Effector memory CD8-positive, alpha-beta T cell (primary cell): ENCODE results near the gene POP7.

ENCODE experiments used
- ATAC-seq: fragments of 150-1000 bp; cut with Tn5 transposase; replicated peaks from 2 replicates; pipeline ENCODE4 v1.10.0; 2021; ENCODE audit warnings: mild to moderate bottlenecking, moderate library complexity
- DNase-seq, 3 experiments: peaks; one replicate each; pipeline ENCODE4 v3.0.0; 2021
- H3K27ac Mint-ChIP-seq, 2 donors: one replicate each; pipeline ENCODE4 v1.8.0; 2022; ENCODE audit warnings: mild to moderate bottlenecking in 2 of 2, mixed read lengths in 2 of 2, moderate library complexity in 2 of 2
- H3K27me3 Mint-ChIP-seq, 2 donors: one replicate each; pipeline ENCODE4 v1.8.0; 2022; ENCODE audit warnings: mixed read lengths in 2 of 2
- H3K36me3 Mint-ChIP-seq: one replicate; pipeline ENCODE4 v1.8.0; 2022; ENCODE audit warnings: mild to moderate bottlenecking, moderate library complexity, mixed read lengths; ENCODE audit not compliant: insufficient read depth
- H3K4me1 Mint-ChIP-seq, 2 donors: one replicate each; pipeline ENCODE4 v1.8.0; 2022; ENCODE audit warnings: low read depth in 2 of 2, mixed read lengths in 2 of 2
- H3K4me3 Mint-ChIP-seq, 2 donors: one replicate each; pipeline ENCODE4 v1.8.0; 2022; ENCODE audit warnings: mild to moderate bottlenecking in 2 of 2, mixed read lengths in 2 of 2, moderate library complexity in 2 of 2
- H3K9me3 Mint-ChIP-seq, 2 donors: one replicate each; pipeline ENCODE4 v1.8.0; 2022; ENCODE audit warnings: mixed read lengths in 2 of 2

The POP7 gene

GRCh38 chr7:100675105-100675451, 30.8 kb upstream of the POP7 start:
- Mint-ChIP-seq H3K4me1 (peaks cover 22 to 24% of the 10 kb centered on the region in 2 donors), H3K4me3 (peak overlapping the region; percentile 89 to 97), H3K9me3 (no peaks in the 10 kb centered on the region), H3K36me3 (peaks cover 76% of the 10 kb centered on the region), H3K27me3 (no peaks in the 10 kb centered on the region), H3K27ac (peak overlapping the region; percentile 96 to 98)
- DNase-seq, result no peak
- peak; percentile 2 for ATAC-seq

GRCh38 chr7:100675581-100676350, 30.2 kb upstream of the POP7 start:
- H3K4me1 Mint-ChIP-seq, result peaks cover 27 to 29% of the 10 kb centered on the region in 2 donors
- peaks cover 82% of the 10 kb centered on the region for H3K36me3 Mint-ChIP-seq
- DNase-seq, result peak; percentile 86 to 94 (median 92)
- peak overlapping the region; percentile 92 to 96 for H3K27ac Mint-ChIP-seq
- H3K9me3 Mint-ChIP-seq, result no peaks in the 10 kb centered on the region
- H3K4me3 Mint-ChIP-seq, result peak overlapping the region; percentile 89 to 97
- H3K27me3 Mint-ChIP-seq, result no peaks in the 10 kb centered on the region
- ATAC-seq, result peak; percentile 63

GRCh38 chr7:100676501-100677306, 29.2 kb upstream of the POP7 start:
- no peak for DNase-seq
- peak overlapping the region; percentile 89 to 97 for H3K4me3 Mint-ChIP-seq
- H3K27ac Mint-ChIP-seq, result peak overlapping the region; percentile 92 to 96
- no peak for ATAC-seq
- no peaks in the 10 kb centered on the region for H3K27me3 Mint-ChIP-seq
- peaks cover 32 to 34% of the 10 kb centered on the region in 2 donors for H3K4me1 Mint-ChIP-seq
- peaks cover 81% of the 10 kb centered on the region for H3K36me3 Mint-ChIP-seq
- no peaks in the 10 kb centered on the region for H3K9me3 Mint-ChIP-seq

GRCh38 chr7:100677308-100678267, 28.3 kb upstream of the POP7 start:
- no peaks in the 10 kb centered on the region for H3K27me3 Mint-ChIP-seq
- H3K27ac Mint-ChIP-seq, result peak overlapping the region; percentile 86 to 92
- no peak for DNase-seq
- peaks cover 31 to 35% of the 10 kb centered on the region in 2 donors for H3K4me1 Mint-ChIP-seq
- ATAC-seq, result no peak
- H3K36me3 Mint-ChIP-seq, result peaks cover 85% of the 10 kb centered on the region
- no peaks in the 10 kb centered on the region for H3K9me3 Mint-ChIP-seq
- peak overlapping the region; percentile 18 to 42 for H3K4me3 Mint-ChIP-seq

- DNase-seq (no peak), ATAC-seq (no peak)
- Mint-ChIP-seq H3K36me3 (peaks cover 77% of the 10 kb centered on the region), H3K27me3 (no peaks in the 10 kb centered on the region), H3K27ac (peak overlapping the region in 1 of 2 donors; percentile 86), H3K9me3 (no peaks in the 10 kb centered on the region), H3K4me3 (peak overlapping the region; percentile 18 to 42), H3K4me1 (peaks cover 29 to 35% of the 10 kb centered on the region in 2 donors)
Observed at GRCh38 chr7:100678291-100678984, 27.5 kb upstream of the POP7 start.

GRCh38 chr7:100679129-100679926, 26.6 kb upstream of the POP7 start:
- Mint-ChIP-seq H3K4me1 (peaks cover 29 to 35% of the 10 kb centered on the region in 2 donors), H3K4me3 (no peak overlapping the region), H3K27ac (peak overlapping the region; percentile 81 to 86)

GRCh38 chr7:100679927-100680575, 25.9 kb upstream of the POP7 start:
- no peak for ATAC-seq
- DNase-seq, result no peak
- Mint-ChIP-seq H3K4me1 (peaks cover 29 to 35% of the 10 kb centered on the region in 2 donors), H3K4me3 (peak overlapping the region; percentile 34 to 58), H3K27me3 (no peaks in the 10 kb centered on the region), H3K27ac (peak overlapping the region; percentile 81 to 86), H3K9me3 (no peaks in the 10 kb centered on the region), H3K36me3 (peaks cover 63% of the 10 kb centered on the region)

More at GRCh38 chr7:100679129-100679926, 26.6 kb upstream of the POP7 start:
- peaks cover 68% of the 10 kb centered on the region for H3K36me3 Mint-ChIP-seq
- no peaks in the 10 kb centered on the region for H3K27me3 Mint-ChIP-seq
- no peak for DNase-seq
- H3K9me3 Mint-ChIP-seq, result no peaks in the 10 kb centered on the region
- ATAC-seq, result no peak

- H3K27ac Mint-ChIP-seq, result peak overlapping the region; percentile 13 to 86
- no peaks in the 10 kb centered on the region for H3K9me3 Mint-ChIP-seq
- H3K4me3 Mint-ChIP-seq, result no peak overlapping the region
- no peak for DNase-seq
- H3K27me3 Mint-ChIP-seq, result no peaks in the 10 kb centered on the region
- H3K36me3 Mint-ChIP-seq, result peaks cover 62% of the 10 kb centered on the region
- no peak for ATAC-seq
- H3K4me1 Mint-ChIP-seq, result peaks cover 29 to 35% of the 10 kb centered on the region in 2 donors
Observed at GRCh38 chr7:100680576-100681271, 25.2 kb upstream of the POP7 start.

- no peak overlapping the region for H3K4me3 Mint-ChIP-seq
- H3K36me3 Mint-ChIP-seq, result peaks cover 60% of the 10 kb centered on the region
- no peaks in the 10 kb centered on the region for H3K9me3 Mint-ChIP-seq
- H3K4me1 Mint-ChIP-seq, result peaks cover 26 to 31% of the 10 kb centered on the region in 2 donors
- no peak for ATAC-seq
- DNase-seq, result no peak
- peak overlapping the region; percentile 13 to 86 for H3K27ac Mint-ChIP-seq
- H3K27me3 Mint-ChIP-seq, result no peaks in the 10 kb centered on the region
Observed at GRCh38 chr7:100681491-100682227, 24.3 kb upstream of the POP7 start.

- H3K27me3 Mint-ChIP-seq, result no peaks in the 10 kb centered on the region
- H3K4me1 Mint-ChIP-seq, result peaks cover 24 to 27% of the 10 kb centered on the region in 2 donors
- H3K4me3 Mint-ChIP-seq, result no peak overlapping the region
- no peaks in the 10 kb centered on the region for H3K9me3 Mint-ChIP-seq
- peaks cover 59% of the 10 kb centered on the region for H3K36me3 Mint-ChIP-seq
- DNase-seq (no peak), ATAC-seq (no peak)
- H3K27ac Mint-ChIP-seq, result peak overlapping the region in 1 of 2 donors; percentile 86
Observed at GRCh38 chr7:100682228-100682741, 23.6 kb upstream of the POP7 start.
